Stimulated activated effector memory CD8-positive, alpha-beta T cell treated with anti-CD3 and anti-CD28 coated beads, Interleukin-12 subunit alpha, Interleukin-12 subunit beta, amount 100 ng/mL, for 72 hours (primary cell): ENCODE data around the gene ALX4.

ENCODE experiments used
- ATAC-seq: fragments of 150-1000 bp; cut with Tn5 transposase; 2 replicates; pipeline ENCODE4 v1.10.0; 2021
- DNase-seq, 2 donors: peaks; one replicate each; pipeline ENCODE4 v3.0.0; 2021 to 2022; ENCODE audit warnings: low spot score in 2 of 2
- H3K27ac Mint-ChIP-seq: one replicate; pipeline ENCODE4 v1.8.0; 2022; ENCODE audit warnings: mild to moderate bottlenecking, mixed read lengths
- H3K36me3 Mint-ChIP-seq: one replicate; pipeline ENCODE4 v1.8.0; 2022; ENCODE audit warnings: mild to moderate bottlenecking, mixed read lengths
- H3K4me1 Mint-ChIP-seq: one replicate; pipeline ENCODE4 v1.8.0; 2022; ENCODE audit warnings: mixed read lengths
- H3K4me3 Mint-ChIP-seq: one replicate; pipeline ENCODE4 v1.8.0; 2022; ENCODE audit warnings: mild to moderate bottlenecking, mixed read lengths
- H3K9me3 Mint-ChIP-seq: one replicate; pipeline ENCODE4 v1.8.0; 2022; ENCODE audit warnings: mixed read lengths

ALX4 gene

GRCh38 chr11:44275241-44275640 lies 34.7 kb downstream of the ALX4 start:
- H3K36me3 Mint-ChIP-seq: no peaks in the 10 kb centered on the region
- ATAC-seq (no peak), DNase-seq (no peak)
- no peak overlapping the region for H3K27ac Mint-ChIP-seq
- no peaks in the 10 kb centered on the region for H3K4me1 Mint-ChIP-seq
- H3K9me3 Mint-ChIP-seq: no peaks in the 10 kb centered on the region
- no peak overlapping the region for H3K4me3 Mint-ChIP-seq

GRCh38 chr11:44274404-44274803 lies 35.5 kb downstream of the ALX4 start:
- no peaks in the 10 kb centered on the region for H3K4me1 Mint-ChIP-seq
- H3K4me3 Mint-ChIP-seq: no peak overlapping the region

DNA sequence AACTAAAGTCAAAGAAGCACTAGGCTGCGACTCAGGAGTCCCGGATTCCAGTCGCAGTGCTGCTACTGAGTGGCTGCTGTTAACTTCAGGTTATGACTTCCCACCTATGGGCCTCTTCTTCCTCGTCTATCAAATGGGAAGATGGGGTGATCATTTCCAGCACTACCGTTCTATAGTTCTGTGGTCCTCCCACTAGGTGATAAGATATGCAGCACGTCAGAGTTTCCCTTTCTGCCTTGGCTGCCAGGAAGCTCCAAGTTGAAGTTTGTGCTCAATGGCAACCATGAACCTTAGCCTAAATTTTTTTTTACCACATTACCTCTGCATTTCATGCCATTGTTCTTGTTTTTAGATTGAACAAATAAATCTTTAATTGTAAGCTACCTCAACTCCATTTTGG lies 38.7 kb downstream of the ALX4 start:
- no peaks in the 10 kb centered on the region for H3K9me3 Mint-ChIP-seq

More at GRCh38 chr11:44274404-44274803, 35.5 kb downstream of the ALX4 start:
- Mint-ChIP-seq H3K27ac (no peak overlapping the region), H3K9me3 (no peaks in the 10 kb centered on the region), H3K36me3 (no peaks in the 10 kb centered on the region)
- DNase-seq: no peak
- ATAC-seq: no peak

DNA sequence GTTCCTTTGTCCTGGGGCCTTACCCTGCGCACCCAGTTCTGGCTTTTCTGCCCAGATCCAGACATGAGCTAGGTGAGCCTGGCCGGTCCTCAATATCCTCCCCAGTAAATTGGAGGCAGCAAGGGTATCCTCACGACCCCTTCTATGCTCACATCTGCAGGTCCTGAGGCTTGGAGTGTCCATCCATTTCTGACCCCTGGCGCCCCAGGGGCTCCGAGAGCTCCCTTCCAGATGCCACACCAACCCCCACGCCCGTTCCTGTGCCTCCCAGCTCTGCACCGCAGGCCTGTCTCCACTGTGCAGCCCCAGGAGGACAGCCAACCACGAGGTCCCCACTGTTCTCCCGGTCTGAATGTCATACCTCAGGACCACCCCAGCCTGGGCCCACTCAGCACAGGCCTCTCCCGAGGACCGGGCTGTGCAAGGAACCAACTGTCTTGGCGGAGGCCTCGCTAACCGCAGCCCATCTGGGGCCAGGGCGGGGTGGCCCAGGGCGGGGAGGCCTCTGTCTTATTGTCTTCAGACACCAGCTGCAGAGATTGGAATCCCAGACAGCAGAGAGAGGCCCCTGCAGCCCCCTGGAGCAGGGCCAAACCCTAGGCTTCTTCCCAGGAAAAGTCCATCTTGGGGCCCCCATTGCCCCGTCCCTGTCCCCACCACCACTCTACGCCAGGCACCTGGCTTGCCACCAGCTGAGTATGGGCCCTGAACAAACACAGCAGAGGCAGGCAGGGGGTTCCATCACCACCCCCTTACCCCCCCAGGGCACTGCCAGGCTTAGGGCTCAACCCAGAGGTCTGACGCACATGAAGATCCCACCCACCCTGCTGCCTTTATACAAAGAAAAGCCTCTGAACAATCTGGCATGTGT lies 39.3 kb downstream of the ALX4 start:
- Mint-ChIP-seq H3K27ac (no peak overlapping the region), H3K4me1 (no peaks in the 10 kb centered on the region), H3K4me3 (no peak overlapping the region), H3K36me3 (no peaks in the 10 kb centered on the region), H3K9me3 (no peaks in the 10 kb centered on the region)
- no peak for DNase-seq
- ATAC-seq: no peak

More for the DNA sequence above, 38.7 kb downstream of the ALX4 start:
- Mint-ChIP-seq H3K4me3 (no peak overlapping the region), H3K36me3 (no peaks in the 10 kb centered on the region), H3K4me1 (no peaks in the 10 kb centered on the region), H3K27ac (no peak overlapping the region)
- no peak for ATAC-seq
- DNase-seq: no peak

GRCh38 chr11:44269369-44270351 lies 40.3 kb downstream of the ALX4 start:
- no peaks in the 10 kb centered on the region for H3K36me3 Mint-ChIP-seq
- no peak for DNase-seq
- H3K4me3 Mint-ChIP-seq: no peak overlapping the region
- no peaks in the 10 kb centered on the region for H3K9me3 Mint-ChIP-seq
- H3K27ac Mint-ChIP-seq: no peak overlapping the region
- no peak for ATAC-seq
- H3K4me1 Mint-ChIP-seq: no peaks in the 10 kb centered on the region

GRCh38 chr11:44268614-44269080 lies 41.3 kb downstream of the ALX4 start:
- ATAC-seq: no peak
- Mint-ChIP-seq H3K36me3 (no peaks in the 10 kb centered on the region), H3K4me1 (no peaks in the 10 kb centered on the region), H3K9me3 (no peaks in the 10 kb centered on the region), H3K27ac (no peak overlapping the region), H3K4me3 (no peak overlapping the region)
- DNase-seq: no peak

- H3K4me3 Mint-ChIP-seq: no peak overlapping the region
- H3K9me3 Mint-ChIP-seq: no peaks in the 10 kb centered on the region
- H3K4me1 Mint-ChIP-seq: no peaks in the 10 kb centered on the region
- no peak overlapping the region for H3K27ac Mint-ChIP-seq
- no peak for DNase-seq
- H3K36me3 Mint-ChIP-seq: no peaks in the 10 kb centered on the region
- ATAC-seq: no peak
Observed at GRCh38 chr11:44267750-44268613, 42.0 kb downstream of the ALX4 start.

- no peaks in the 10 kb centered on the region for H3K9me3 Mint-ChIP-seq
- no peak for DNase-seq
- H3K36me3 Mint-ChIP-seq: no peaks in the 10 kb centered on the region
- no peak overlapping the region for H3K27ac Mint-ChIP-seq
- H3K4me1 Mint-ChIP-seq: no peaks in the 10 kb centered on the region
- ATAC-seq: no peak
- H3K4me3 Mint-ChIP-seq: no peak overlapping the region
Observed at GRCh38 chr11:44267006-44267749, 42.8 kb downstream of the ALX4 start.

DNA sequence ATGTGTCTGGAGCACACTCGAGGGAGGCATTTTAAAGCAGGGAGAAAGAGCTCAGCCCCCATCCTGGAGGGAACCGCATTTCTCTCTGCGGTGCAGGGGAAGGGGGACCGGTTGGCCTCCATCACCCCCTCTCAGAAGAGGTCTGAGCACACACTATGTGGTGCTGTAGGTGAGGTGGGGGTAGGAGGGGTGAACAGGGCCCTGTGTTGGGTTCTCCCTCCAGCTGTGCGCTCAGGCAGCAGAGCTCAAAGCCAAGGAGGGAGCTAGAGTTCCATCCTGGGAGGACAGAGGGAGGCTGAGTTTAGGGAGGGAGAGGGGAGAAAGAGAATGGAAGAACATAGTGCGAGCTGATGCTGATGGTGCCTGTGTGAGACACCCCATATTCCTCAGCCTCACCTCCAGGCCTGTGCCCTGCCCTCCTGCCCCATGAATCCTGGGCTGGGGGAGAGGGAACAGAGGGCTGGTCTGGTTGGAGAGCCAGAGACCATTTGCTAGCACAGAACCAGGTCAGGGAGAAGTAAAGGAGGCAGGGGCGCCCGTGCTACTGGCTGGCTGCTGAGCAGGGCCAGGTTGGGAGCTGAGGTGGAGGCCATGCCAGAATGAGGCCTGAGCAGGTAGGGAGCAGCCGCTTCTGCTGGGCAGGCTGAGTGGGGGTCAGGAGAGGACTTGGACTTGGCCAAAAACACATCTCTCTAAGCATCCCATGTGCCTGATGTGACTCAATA lies 43.7 kb downstream of the ALX4 start:
- Mint-ChIP-seq H3K9me3 (no peaks in the 10 kb centered on the region), H3K4me1 (no peaks in the 10 kb centered on the region), H3K4me3 (no peak overlapping the region), H3K36me3 (no peaks in the 10 kb centered on the region), H3K27ac (no peak overlapping the region)
- no peak for ATAC-seq
- DNase-seq: no peak

DNA sequence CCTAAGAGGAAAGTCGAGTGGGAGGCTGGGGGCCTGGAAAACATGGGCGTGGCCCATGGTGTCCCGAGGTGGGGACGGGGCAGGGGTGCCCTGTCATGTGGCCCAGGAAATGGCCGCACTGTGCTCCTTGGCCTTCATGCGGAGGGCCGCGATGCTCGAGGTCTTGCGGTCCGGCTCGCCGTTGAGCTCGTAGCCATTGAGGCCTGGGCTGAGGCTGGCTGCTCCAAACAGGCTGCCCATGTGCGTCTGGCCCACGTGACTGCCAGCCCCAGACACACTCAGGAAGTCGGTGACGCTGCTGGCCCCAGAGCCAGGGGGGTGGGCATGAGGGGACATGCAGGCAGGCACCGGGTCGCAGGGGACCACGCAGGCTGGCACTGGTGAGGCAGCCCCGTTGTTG lies 45.2 kb downstream of the ALX4 start:
- H3K36me3 Mint-ChIP-seq: no peaks in the 10 kb centered on the region
- peaks cover 2% of the 10 kb centered on the region for H3K4me1 Mint-ChIP-seq
- H3K27ac Mint-ChIP-seq: no peak overlapping the region
- H3K4me3 Mint-ChIP-seq: no peak overlapping the region
- DNase-seq (no peak), ATAC-seq (no peak)
- H3K9me3 Mint-ChIP-seq: no peaks in the 10 kb centered on the region

DNA sequence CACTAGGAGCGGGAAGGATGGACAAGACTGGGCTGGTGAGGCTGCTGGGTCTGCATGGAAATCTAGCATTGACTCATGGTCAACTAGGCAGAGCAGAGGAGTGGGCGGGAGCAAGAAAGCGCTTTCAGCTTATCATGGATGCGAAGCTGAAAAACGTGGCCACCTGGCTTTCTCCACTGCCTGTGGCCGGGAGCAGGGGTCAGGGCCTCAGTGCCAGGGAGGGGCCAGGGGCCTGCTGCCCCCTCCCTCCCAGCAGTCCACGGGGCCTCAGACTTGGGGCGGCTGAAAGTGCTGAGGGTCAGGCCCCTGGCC lies 45.5 kb downstream of the ALX4 start:
- ATAC-seq (no peak), DNase-seq (no peak)
- Mint-ChIP-seq H3K9me3 (no peaks in the 10 kb centered on the region), H3K36me3 (no peaks in the 10 kb centered on the region), H3K4me1 (peaks cover 6% of the 10 kb centered on the region), H3K4me3 (no peak overlapping the region), H3K27ac (no peak overlapping the region)

- ATAC-seq (no peak), DNase-seq (no peak)
- no peaks in the 10 kb centered on the region for H3K36me3 Mint-ChIP-seq
- H3K4me3 Mint-ChIP-seq: no peak overlapping the region
- H3K4me1 Mint-ChIP-seq: peaks cover 11% of the 10 kb centered on the region
- no peak overlapping the region for H3K27ac Mint-ChIP-seq
- H3K9me3 Mint-ChIP-seq: no peaks in the 10 kb centered on the region
Observed at GRCh38 chr11:44263738-44264437, 46.1 kb downstream of the ALX4 start.

- ATAC-seq: no peak
- no peak for DNase-seq
- Mint-ChIP-seq H3K9me3 (no peaks in the 10 kb centered on the region), H3K4me3 (no peak overlapping the region), H3K36me3 (no peaks in the 10 kb centered on the region), H3K4me1 (peaks cover 30% of the 10 kb centered on the region), H3K27ac (no peak overlapping the region)
Observed at GRCh38 chr11:44261800-44262591, 47.9 kb downstream of the ALX4 start.
